H1 (cell line): ENCODE results near the gene KCNJ13. TPM values are rescaled to one million over a fixed set of nuclear protein-coding genes. Genes with fewer than 3 reads are reported as not detected.

Source experiments
- CTCF ChIA-PET: fragments of 300-600 bp; sonication (Branson Sonifier 250); formaldehyde crosslinking; loops from one replicate; lab custom pipeline; 2021; ENCODE audit not compliant: partially characterized antibody; lab: Charles Lee
- POLR2A ChIA-PET: fragments of 300-600 bp; sonication (Branson Sonifier 250); formaldehyde crosslinking; loops from one replicate; lab custom pipeline; 2021; ENCODE audit warnings: inconsistent platforms; ENCODE audit not compliant: partially characterized antibody; lab: Charles Lee
- DNase-seq, 2 experiments: peaks; one replicate each; pipeline versions ENCODE4 v3.0.0 to v3.0.0-alpha.2; 2010 to 2022; ENCODE audit warnings: low spot score in 2 of 2, low read depth in 1 of 2, mixed read lengths in 1 of 2
- FAIRE-seq: peaks from 2 replicates; lab custom pipeline; 2011; peaks lifted over from hg19 to GRCh38; lab: Jason Lieb, UNC
- H2AFZ ChIP-seq: 2 replicates; pipeline ENCODE4 v1.8.1; 2012; ENCODE audit warnings: low read length, inconsistent platforms
- H2AK5ac ChIP-seq: 2 replicates; pipeline ENCODE4 v1.6.1; 2013; ENCODE audit warnings: low read depth, low read length
- H2BK120ac ChIP-seq: replicated peaks from 2 replicates; pipeline ENCODE3; 2013; ENCODE audit warnings: low read depth, low read length, inconsistent platforms
- H2BK12ac ChIP-seq: 2 replicates; pipeline ENCODE4 v1.6.1; 2013; ENCODE audit warnings: low read depth, low read length
- H2BK15ac ChIP-seq: 2 replicates; pipeline ENCODE4 v1.6.1; 2013; ENCODE audit warnings: low read length
- H2BK20ac ChIP-seq: 2 replicates; pipeline ENCODE4 v1.6.1; 2013; ENCODE audit warnings: low read length
- H2BK5ac ChIP-seq: 2 replicates; pipeline ENCODE4 v1.6.1; 2013; ENCODE audit warnings: low read depth, low read length
- H3K14ac ChIP-seq: 2 replicates; pipeline ENCODE4 v1.6.1; 2013; ENCODE audit warnings: inconsistent platforms; ENCODE audit not compliant: insufficient read length
- H3K18ac ChIP-seq: 2 replicates; pipeline ENCODE4 v1.6.1; 2013; ENCODE audit warnings: low read length; ENCODE audit errors: extremely low read depth
- H3K23ac ChIP-seq: 2 replicates; pipeline ENCODE4 v1.6.1; 2013; ENCODE audit warnings: inconsistent platforms; ENCODE audit not compliant: insufficient read length
- H3K23me2 ChIP-seq: 2 replicates; pipeline ENCODE4 v1.6.1; 2013; ENCODE audit warnings: low read depth, low read length
- H3K27ac ChIP-seq: 2 replicates; pipeline ENCODE4 v1.6.1; 2011; ENCODE audit warnings: low read depth, low read length, inconsistent platforms
- H3K27me3 ChIP-seq, 4 experiments: replicated peaks in 1 of 4; 1 replicate in 1 of 4; 2 replicates in 3 of 4; pipeline versions ENCODE4 v1.6.1 to v1.8.1; 2011 to 2013; ENCODE audit warnings: low read length in 3 of 4, mild to moderate bottlenecking in 3 of 4, inconsistent platforms in 2 of 4, mixed read lengths in 2 of 4, moderate library complexity in 1 of 4; ENCODE audit not compliant: control insufficient read depth in 3 of 4, insufficient read depth in 3 of 4; ENCODE audit errors: extremely low read depth in 1 of 4
- H3K36me3 ChIP-seq, 4 experiments: 2 replicates each; pipeline versions ENCODE4 v1.6.1 to v1.8.1; 2011 to 2013; ENCODE audit warnings: mild to moderate bottlenecking in 4 of 4, low read length in 3 of 4, moderate library complexity in 2 of 4, control low read depth in 1 of 4, inconsistent platforms in 1 of 4; ENCODE audit not compliant: insufficient read depth in 4 of 4, control insufficient read depth in 2 of 4
- H3K4ac ChIP-seq: replicated peaks from 2 replicates; pipeline ENCODE3; 2013; ENCODE audit warnings: low read length, low read depth, mixed read lengths, inconsistent platforms; ENCODE audit not compliant: insufficient read length
- H3K4me1 ChIP-seq, 4 experiments: replicated peaks in 1 of 4; 1 replicate in 1 of 4; 2 replicates in 3 of 4; pipeline versions ENCODE4 v1.6.1 to v1.8.1; 2011 to 2013; ENCODE audit warnings: low read length in 3 of 4, inconsistent platforms in 2 of 4, mixed read lengths in 1 of 4; ENCODE audit not compliant: insufficient read depth in 4 of 4, control insufficient read depth in 3 of 4
- H3K4me2 ChIP-seq, 2 experiments: 2 replicates each; pipeline versions ENCODE4 v1.6.1 to v1.8.1; 2011 to 2013; ENCODE audit warnings: low read depth in 2 of 2, low read length in 2 of 2, control low read depth in 1 of 2, inconsistent platforms in 1 of 2, mild to moderate bottlenecking in 1 of 2; ENCODE audit not compliant: insufficient read depth in 1 of 2
- H3K4me3 ChIP-seq, 4 experiments: fragments of 200-600, 300-600 bp in 1 of 4; sonication (generic), shearing (Covaris generic), sonication (Bioruptor Twin) in 1 of 4; 2 replicates each; pipeline versions ENCODE4 v1.5.1 to v1.8.1; 2011 to 2016; ENCODE audit warnings: low read length in 4 of 4, low read depth in 3 of 4, control low read depth in 2 of 4, inconsistent platforms in 2 of 4, mild to moderate bottlenecking in 2 of 4, mixed read lengths in 1 of 4, moderate library complexity in 1 of 4; ENCODE audit not compliant: insufficient read depth in 2 of 4; ENCODE audit errors: extremely low read depth in 1 of 4
- H3K56ac ChIP-seq: replicated peaks from 2 replicates; pipeline ENCODE3; 2013; ENCODE audit warnings: low read depth, mild to moderate bottlenecking, mixed read lengths, low read length, inconsistent platforms; ENCODE audit not compliant: insufficient read length
- H3K79me1 ChIP-seq: 2 replicates; pipeline ENCODE4 v1.6.1; 2013; ENCODE audit warnings: low read depth, low read length, control low read depth
- H3K79me2 ChIP-seq, 2 experiments: 2 replicates each; pipeline versions ENCODE4 v1.6.1 to v1.8.1; 2012 to 2013; ENCODE audit warnings: low read length in 2 of 2, mild to moderate bottlenecking in 2 of 2, inconsistent platforms in 1 of 2; ENCODE audit not compliant: insufficient read depth in 2 of 2, control insufficient read depth in 1 of 2
- H3K9ac ChIP-seq, 4 experiments: replicated peaks in 1 of 4; 1 replicate in 1 of 4; 2 replicates in 3 of 4; pipeline versions ENCODE4 v1.6.1 to v1.8.1; 2011 to 2013; ENCODE audit warnings: low read depth in 3 of 4, low read length in 3 of 4, control low read depth in 2 of 4, mild to moderate bottlenecking in 2 of 4, moderate library complexity in 2 of 4, inconsistent platforms in 1 of 4; ENCODE audit errors: extremely low read depth in 1 of 4
- H3K9me3 ChIP-seq, 2 experiments: 2 replicates each; pipeline versions ENCODE4 v1.6.1 to v1.8.1; 2012 to 2013; ENCODE audit warnings: mild to moderate bottlenecking in 2 of 2, moderate library complexity in 2 of 2, control low read depth in 1 of 2, inconsistent platforms in 1 of 2, low read depth in 1 of 2, low read length in 1 of 2, mixed read lengths in 1 of 2; ENCODE audit not compliant: insufficient read depth in 2 of 2
- H4K20me1 ChIP-seq, 2 experiments: replicated peaks in 1 of 2; 2 replicates each; pipeline versions ENCODE3 to v1.8.1; 2011 to 2013; ENCODE audit warnings: inconsistent platforms in 2 of 2, low read length in 2 of 2, mild to moderate bottlenecking in 1 of 2; ENCODE audit not compliant: insufficient read depth in 2 of 2, control insufficient read depth in 1 of 2
- H4K5ac ChIP-seq: 2 replicates; pipeline ENCODE4 v1.6.1; 2013; ENCODE audit warnings: low read length, low read depth, mixed read lengths, inconsistent platforms; ENCODE audit not compliant: insufficient read length
- H4K8ac ChIP-seq: 2 replicates; pipeline ENCODE4 v1.8.0; 2013; ENCODE audit warnings: mild to moderate bottlenecking, moderate library complexity, low read length, inconsistent platforms; ENCODE audit not compliant: insufficient read depth; ENCODE audit errors: extremely low read depth
- H4K91ac ChIP-seq: replicated peaks from 2 replicates; pipeline ENCODE3; 2013; ENCODE audit warnings: low read length, mixed read lengths, inconsistent platforms; ENCODE audit not compliant: insufficient read length
- CBX5 ChIP-seq: fragments of 300-800, 300-1000 bp; sonication (generic); IDR thresholded peaks from 2 replicates; pipeline ENCODE4 v1.7.1; 2016; ENCODE audit warnings: antibody characterized with exemption, low read length, low read depth
- WGBS, 2 experiments: shearing (Covaris generic) in 1 of 2; methylation state at CpG; one replicate each; pipeline versions ENCODE4 v1.1.6 to v1.1.7; 2013 to 2015; ENCODE audit warnings: low lambda C conversion rate in 2 of 2, mixed read lengths in 2 of 2, inconsistent platforms in 1 of 2, low coverage in 1 of 2, missing lambda C conversion rate in 1 of 2; ENCODE audit not compliant: insufficient replicate concordance in 2 of 2, insufficient coverage in 1 of 2, insufficient read length in 1 of 2; ENCODE audit errors: extremely low coverage in 1 of 2, missing lambda C conversion rate in 1 of 2; 5-methylcytosine and 5-hydroxymethylcytosine counted together
- polyA plus RNA-seq, 7 experiments: library from polyadenylated mRNA; depleted of rRNA in 3 of 7; stranded (reverse) in 5 of 7; unstranded in 2 of 7; fragments of >200 nt in 5 of 7; fragments of 200-250 nt in 2 of 7; gene quantifications; 1 replicate in 5 of 7; 2 replicates in 1 of 7; 4 replicates in 1 of 7; pipeline versions ENCODE4 v1.2.1 to v1.2.3, GENCODE V29; 2011 to 2013; ENCODE audit warnings: missing spikeins in 2 of 7, mixed read lengths in 2 of 7
- total RNA-seq: library from RNA; stranded (reverse); fragmentation: NEBNext Ultra II Directional; extraction: Animal tissue kit (Norgen Biotek cat#: 25700); gene quantifications from 2 replicates; pipeline ENCODE4 v1.2.1, GENCODE V29; 2021

The KCNJ13 gene
- total and polyA plus RNA-seq, 2 of the 8 experiments (the other 6 are each of a cell fraction or from before 2014, with no cell fraction given), result not detected

GRCh38 chr2:232741972-232742371 lies 34.4 kb downstream of the KCNJ13 start:
- Histone ChIP-seq H3K9ac (no peak overlapping the region), H2BK15ac (no peak overlapping the region), H3K4me1 (no peaks in the 10 kb centered on the region), H3K56ac (no peak overlapping the region), H3K79me1 (no peaks in the 10 kb centered on the region), H2AFZ (no peak overlapping the region), H3K23me2 (no peaks in the 10 kb centered on the region; the same call in 1 of the 2 replicates), H3K27me3 (no peaks in the 10 kb centered on the region), H3K4ac (no peak overlapping the region), H3K14ac (no peak overlapping the region), H2AK5ac (no peak overlapping the region), H3K9me3 (no peaks in the 10 kb centered on the region), H2BK5ac (no peak overlapping the region), H3K79me2 (no peaks in the 10 kb centered on the region; a peak in 1 of 4 replicates), H2BK20ac (no peak overlapping the region), H4K20me1 (peaks cover 0 to 2% of the 10 kb centered on the region in 2 experiments), H4K8ac (no peak overlapping the region), H2BK120ac (no peak overlapping the region), H3K4me2 (no peak overlapping the region), H4K5ac (no peak overlapping the region), H3K23ac (no peak overlapping the region), H3K18ac (no peak overlapping the region)
- POLR2A ChIA-PET, result interaction anchor here (0.8 kb wide), 1 partner anchor 34 kb away, joined by 3 read pairs; no protein-coding TSS in a partner anchor
- CTCF ChIA-PET, result interaction anchor here (0.7 kb wide), 1 partner anchor 18 kb away, joined by 3 read pairs; no protein-coding TSS in a partner anchor
- DNase-seq (no peak), FAIRE-seq (no peak)
- WGBS, 2 experiments, result 95% methylated on average over 3 of the region's 3 CpGs; no CpG with 5 or more reads in 1 of the 2 experiments
- no peak for TF ChIP-seq CBX5
- TF ChIP-seq, all 59 proteins: peak for 0
- no peak overlapping the region for H4K91ac ChIP-seq
- no peak overlapping the region for H2BK12ac ChIP-seq
- H3K36me3 ChIP-seq, result peaks cover 0 to 7% (median 0%) of the 10 kb centered on the region in 4 experiments; a peak in 2 of 8 replicates
- H3K27ac ChIP-seq, result no peak overlapping the region
- H3K4me3 ChIP-seq, result no peak overlapping the region
